HEK293 (cell line): ENCODE data around the gene S100A6.
"Not testable (repeated sequence)": the region's sequence is repeated elsewhere in the genome, so short reads cannot be mapped to it uniquely, and the experiment has no call there.

ENCODE experiments used
- CTCF ChIA-PET: fragments of 350-600 bp; formaldehyde crosslinking; extraction: SDS; loops from one replicate; lab custom pipeline; 2021; ENCODE audit warnings: antibody characterized with exemption; lab: Yijun Ruan, JAX
- POLR2A ChIA-PET: fragments of 300-600 bp; formaldehyde crosslinking; extraction: SDS; loops from one replicate; lab custom pipeline; 2020; ENCODE audit warnings: antibody characterized with exemption, inconsistent platforms; lab: Yijun Ruan, JAX
- H3K27ac ChIP-seq: fragments of 200-500 bp; sonication (Bioruptor generic); 2 replicates; pipeline ENCODE4 v1.5.1; 2014; ENCODE audit warnings: low read depth, low read length, control low read depth, inconsistent platforms; ENCODE audit errors: extremely low read depth
- H3K36me3 ChIP-seq, 2 experiments: fragments of 200-500 bp in 1 of 2; sonication (Bioruptor generic) in 1 of 2; 1 replicate in 1 of 2; 2 replicates in 1 of 2; pipeline ENCODE4 v1.5.1; 2014 to 2017; ENCODE audit warnings: inconsistent platforms in 2 of 2, low read length in 2 of 2; ENCODE audit not compliant: control insufficient read depth in 2 of 2, insufficient read depth in 1 of 2
- H3K4me1 ChIP-seq: fragments of 200-500 bp; sonication (Bioruptor generic); 2 replicates; pipeline ENCODE4 v1.5.1; 2014; ENCODE audit warnings: mild to moderate bottlenecking, low read length, inconsistent platforms; ENCODE audit not compliant: control insufficient read depth, insufficient read depth
- H3K4me3 ChIP-seq: 2 replicates; pipeline ENCODE4 v1.5.1; 2011; ENCODE audit warnings: low read depth, mild to moderate bottlenecking, control low read depth, low read length, moderate library complexity
- H3K9me3 ChIP-seq: fragments of 200-500 bp; sonication (Bioruptor generic); 2 replicates; pipeline ENCODE4 v1.5.1; 2014; ENCODE audit warnings: low read depth, low read length, inconsistent platforms; ENCODE audit not compliant: control insufficient read depth, insufficient read depth
- PRDM1 ChIP-seq: fragments of 450-650 bp; formaldehyde crosslinking; IDR thresholded peaks from 2 replicates; pipeline ENCODE4; 2016; ENCODE audit warnings: missing biosample characterization, missing genetic modification characterization
- SP7 ChIP-seq: fragments of 450-650 bp; formaldehyde crosslinking; IDR thresholded peaks from 2 replicates; pipeline ENCODE4 v1.5.1; 2016; ENCODE audit warnings: missing biosample characterization, missing genetic modification characterization
- ZBTB17 ChIP-seq: fragments of 450-650 bp; formaldehyde crosslinking; IDR thresholded peaks from 2 replicates; pipeline ENCODE4 v1.5.1; 2016; ENCODE audit warnings: missing biosample characterization, missing genetic modification characterization
- ZBTB20 ChIP-seq: fragments of 450-650 bp; formaldehyde crosslinking; IDR thresholded peaks from 2 replicates; pipeline ENCODE4 v1.5.1; 2016; ENCODE audit warnings: missing biosample characterization, missing genetic modification characterization
- ZNF366 ChIP-seq: fragments of 450-650 bp; formaldehyde crosslinking; conservative IDR thresholded peaks from 2 replicates; pipeline ENCODE4 v1.5.1; 2016; ENCODE audit warnings: missing biosample characterization, missing genetic modification characterization
- ZNF747 ChIP-seq: fragments of 450-650 bp; formaldehyde crosslinking; IDR thresholded peaks from 2 replicates; pipeline ENCODE4 v1.5.1; 2016; ENCODE audit warnings: missing biosample characterization, missing genetic modification characterization
- TF ChIP-seq, protein P1 (sequence below): fragments of 450-650 bp; formaldehyde crosslinking; IDR thresholded peaks from 2 replicates; pipeline ENCODE4 v1.5.1; 2016; ENCODE audit warnings: missing biosample characterization, missing genetic modification characterization, borderline replicate concordance
- TF ChIP-seq, protein P2 (sequence below): fragments of 450-650 bp; formaldehyde crosslinking; IDR thresholded peaks from 2 replicates; pipeline ENCODE4 v1.5.1; 2016; ENCODE audit warnings: missing biosample characterization, missing genetic modification characterization

Gene S100A6

DNA sequence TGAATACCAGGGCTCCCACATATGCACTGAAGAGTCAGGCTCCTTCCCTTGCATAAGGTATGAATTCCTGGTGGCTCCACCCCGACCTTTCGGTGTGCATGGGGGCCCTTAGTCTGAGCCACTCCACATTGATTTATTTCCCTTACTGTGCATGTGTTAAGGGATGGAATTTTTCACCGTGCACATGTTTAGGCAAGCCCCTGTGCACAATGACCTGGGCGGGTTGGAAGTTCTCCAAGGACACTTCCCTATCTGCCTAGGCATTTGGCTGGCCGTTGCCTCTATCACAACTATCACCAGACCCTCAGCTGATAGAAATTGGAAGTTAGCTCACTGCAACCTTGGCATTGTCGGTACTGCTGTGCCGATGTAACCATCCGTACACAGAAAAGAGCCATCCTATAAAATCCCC is 9.7 kb downstream of the S100A6 start (continued):
- TF ChIP-seq, protein P1, sequence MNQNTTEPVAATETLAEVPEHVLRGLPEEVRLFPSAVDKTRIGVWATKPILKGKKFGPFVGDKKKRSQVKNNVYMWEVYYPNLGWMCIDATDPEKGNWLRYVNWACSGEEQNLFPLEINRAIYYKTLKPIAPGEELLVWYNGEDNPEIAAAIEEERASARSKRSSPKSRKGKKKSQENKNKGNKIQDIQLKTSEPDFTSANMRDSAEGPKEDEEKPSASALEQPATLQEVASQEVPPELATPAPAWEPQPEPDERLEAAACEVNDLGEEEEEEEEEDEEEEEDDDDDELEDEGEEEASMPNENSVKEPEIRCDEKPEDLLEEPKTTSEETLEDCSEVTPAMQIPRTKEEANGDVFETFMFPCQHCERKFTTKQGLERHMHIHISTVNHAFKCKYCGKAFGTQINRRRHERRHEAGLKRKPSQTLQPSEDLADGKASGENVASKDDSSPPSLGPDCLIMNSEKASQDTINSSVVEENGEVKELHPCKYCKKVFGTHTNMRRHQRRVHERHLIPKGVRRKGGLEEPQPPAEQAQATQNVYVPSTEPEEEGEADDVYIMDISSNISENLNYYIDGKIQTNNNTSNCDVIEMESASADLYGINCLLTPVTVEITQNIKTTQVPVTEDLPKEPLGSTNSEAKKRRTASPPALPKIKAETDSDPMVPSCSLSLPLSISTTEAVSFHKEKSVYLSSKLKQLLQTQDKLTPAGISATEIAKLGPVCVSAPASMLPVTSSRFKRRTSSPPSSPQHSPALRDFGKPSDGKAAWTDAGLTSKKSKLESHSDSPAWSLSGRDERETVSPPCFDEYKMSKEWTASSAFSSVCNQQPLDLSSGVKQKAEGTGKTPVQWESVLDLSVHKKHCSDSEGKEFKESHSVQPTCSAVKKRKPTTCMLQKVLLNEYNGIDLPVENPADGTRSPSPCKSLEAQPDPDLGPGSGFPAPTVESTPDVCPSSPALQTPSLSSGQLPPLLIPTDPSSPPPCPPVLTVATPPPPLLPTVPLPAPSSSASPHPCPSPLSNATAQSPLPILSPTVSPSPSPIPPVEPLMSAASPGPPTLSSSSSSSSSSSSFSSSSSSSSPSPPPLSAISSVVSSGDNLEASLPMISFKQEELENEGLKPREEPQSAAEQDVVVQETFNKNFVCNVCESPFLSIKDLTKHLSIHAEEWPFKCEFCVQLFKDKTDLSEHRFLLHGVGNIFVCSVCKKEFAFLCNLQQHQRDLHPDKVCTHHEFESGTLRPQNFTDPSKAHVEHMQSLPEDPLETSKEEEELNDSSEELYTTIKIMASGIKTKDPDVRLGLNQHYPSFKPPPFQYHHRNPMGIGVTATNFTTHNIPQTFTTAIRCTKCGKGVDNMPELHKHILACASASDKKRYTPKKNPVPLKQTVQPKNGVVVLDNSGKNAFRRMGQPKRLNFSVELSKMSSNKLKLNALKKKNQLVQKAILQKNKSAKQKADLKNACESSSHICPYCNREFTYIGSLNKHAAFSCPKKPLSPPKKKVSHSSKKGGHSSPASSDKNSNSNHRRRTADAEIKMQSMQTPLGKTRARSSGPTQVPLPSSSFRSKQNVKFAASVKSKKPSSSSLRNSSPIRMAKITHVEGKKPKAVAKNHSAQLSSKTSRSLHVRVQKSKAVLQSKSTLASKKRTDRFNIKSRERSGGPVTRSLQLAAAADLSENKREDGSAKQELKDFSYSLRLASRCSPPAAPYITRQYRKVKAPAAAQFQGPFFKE (tag by site-specific recombination) = no peak
- TF ChIP-seq ZBTB17 (peak; percentile 72), ZBTB20 (peak; percentile 40), SP7 (tag by site-specific recombination) (peak; percentile 29; the same call in 1 of the 2 replicates)
- TF ChIP-seq, protein P2, sequence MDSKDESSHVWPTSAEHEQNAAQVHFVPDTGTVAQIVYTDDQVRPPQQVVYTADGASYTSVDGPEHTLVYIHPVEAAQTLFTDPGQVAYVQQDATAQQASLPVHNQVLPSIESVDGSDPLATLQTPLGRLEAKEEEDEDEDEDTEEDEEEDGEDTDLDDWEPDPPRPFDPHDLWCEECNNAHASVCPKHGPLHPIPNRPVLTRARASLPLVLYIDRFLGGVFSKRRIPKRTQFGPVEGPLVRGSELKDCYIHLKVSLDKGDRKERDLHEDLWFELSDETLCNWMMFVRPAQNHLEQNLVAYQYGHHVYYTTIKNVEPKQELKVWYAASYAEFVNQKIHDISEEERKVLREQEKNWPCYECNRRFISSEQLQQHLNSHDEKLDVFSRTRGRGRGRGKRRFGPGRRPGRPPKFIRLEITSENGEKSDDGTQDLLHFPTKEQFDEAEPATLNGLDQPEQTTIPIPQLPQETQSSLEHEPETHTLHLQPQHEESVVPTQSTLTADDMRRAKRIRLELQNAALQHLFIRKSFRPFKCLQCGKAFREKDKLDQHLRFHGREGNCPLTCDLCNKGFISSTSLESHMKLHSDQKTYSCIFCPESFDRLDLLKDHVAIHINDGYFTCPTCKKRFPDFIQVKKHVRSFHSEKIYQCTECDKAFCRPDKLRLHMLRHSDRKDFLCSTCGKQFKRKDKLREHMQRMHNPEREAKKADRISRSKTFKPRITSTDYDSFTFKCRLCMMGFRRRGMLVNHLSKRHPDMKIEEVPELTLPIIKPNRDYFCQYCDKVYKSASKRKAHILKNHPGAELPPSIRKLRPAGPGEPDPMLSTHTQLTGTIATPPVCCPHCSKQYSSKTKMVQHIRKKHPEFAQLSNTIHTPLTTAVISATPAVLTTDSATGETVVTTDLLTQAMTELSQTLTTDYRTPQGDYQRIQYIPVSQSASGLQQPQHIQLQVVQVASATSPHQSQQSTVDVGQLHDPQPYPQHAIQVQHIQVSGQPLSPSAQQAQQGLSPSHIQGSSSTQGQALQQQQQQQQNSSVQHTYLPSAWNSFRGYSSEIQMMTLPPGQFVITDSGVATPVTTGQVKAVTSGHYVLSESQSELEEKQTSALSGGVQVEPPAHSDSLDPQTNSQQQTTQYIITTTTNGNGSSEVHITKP (tag by site-specific recombination) = peak; percentile 63

DNA sequence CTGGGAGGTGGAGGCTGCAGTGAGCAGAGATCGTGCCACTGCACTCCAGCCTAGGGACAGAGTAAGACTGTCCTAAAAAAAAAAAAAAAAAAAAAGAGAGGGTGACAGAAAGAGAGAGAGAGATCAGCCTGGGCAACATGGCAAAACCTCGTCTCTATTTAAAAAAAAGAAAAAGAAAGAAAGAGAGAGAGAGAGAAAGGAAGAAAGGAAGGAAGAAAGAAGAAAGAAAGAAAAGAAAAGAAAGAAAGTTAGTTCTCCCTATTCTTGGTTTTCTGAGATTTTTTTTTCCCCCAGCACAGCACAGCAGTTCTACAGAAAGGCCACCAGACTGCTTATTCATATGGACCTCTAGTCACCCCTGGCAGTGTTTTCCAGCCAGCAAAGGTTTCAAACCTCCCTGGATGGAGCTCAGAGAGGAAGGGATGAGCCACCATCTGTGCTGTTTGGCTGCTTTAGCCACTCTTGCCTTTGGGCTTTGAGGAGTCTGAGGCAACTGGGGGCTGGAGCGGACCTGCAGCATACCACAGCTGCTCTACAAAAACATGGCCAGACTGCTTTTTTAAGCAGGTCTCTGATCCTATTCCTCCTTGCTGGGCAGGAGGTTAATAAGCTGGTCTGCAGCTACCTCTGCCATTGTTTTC is 10.6 kb downstream of the S100A6 start:
- no peaks in the 10 kb centered on the region; the same call in 1 of the 2 replicates for H3K4me1 ChIP-seq
- peak; percentile 59; the same call in 1 of the 2 replicates for TF ChIP-seq ZNF366 (tag by site-specific recombination)
- TF ChIP-seq PRDM1 (tag by site-specific recombination) = peak; percentile 90
- TF ChIP-seq ZNF747 = no peak
- H3K9me3 ChIP-seq = no peaks in the 10 kb centered on the region
- H3K27ac ChIP-seq = no peak overlapping the region
- POLR2A ChIA-PET = interaction anchor here (0.6 to 1.2 kb wide), 4 partner anchors 41 to 102 kb away, joined by 3 to 6 read pairs (median 4); partner anchors contain the start of gene S100A13
- H3K4me3 ChIP-seq = no peak overlapping the region
- CTCF ChIA-PET = interaction anchor here (0.7 to 3.2 kb wide), 8 partner anchors 9 to 102 kb away, joined by 3 to 12 read pairs (median 5); partner anchors contain the start of genes S100A13 and S100A6
- no peaks in the 10 kb centered on the region for H3K36me3 ChIP-seq

DNA sequence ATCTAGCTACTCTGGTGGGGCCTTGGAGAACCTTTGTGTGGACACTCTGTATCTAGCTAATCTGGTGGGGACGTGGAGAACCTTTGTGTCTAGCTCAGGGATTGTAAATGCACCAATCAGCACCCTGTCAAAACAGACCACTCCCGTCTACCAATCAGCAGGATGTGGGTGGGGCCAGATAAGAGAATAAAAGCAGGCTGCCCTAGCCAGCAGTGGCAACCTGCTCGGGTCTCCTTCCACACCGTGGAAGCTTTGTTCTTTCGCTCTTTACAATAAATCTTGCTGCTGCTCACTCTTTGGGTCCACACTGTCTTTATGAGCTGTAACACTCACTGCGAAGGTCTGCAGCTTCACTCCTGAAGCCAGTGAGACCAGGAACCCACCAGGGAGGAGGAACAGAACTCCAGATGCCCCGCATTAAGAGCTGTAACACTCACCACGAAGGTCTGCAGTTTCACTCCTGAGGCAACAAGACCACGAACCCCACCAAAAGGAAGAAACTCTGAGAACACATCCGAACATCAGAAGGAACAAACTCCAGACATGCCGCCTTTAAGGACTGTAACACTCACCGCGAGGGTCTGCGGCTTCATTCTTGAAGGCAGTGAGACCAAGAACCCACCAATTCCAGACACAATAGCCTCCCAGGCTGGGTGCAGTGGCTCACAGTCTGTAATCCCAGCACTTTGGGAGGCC is 13.3 kb downstream of the S100A6 start:
- not testable (repeated sequence) for H3K4me3 ChIP-seq, H3K9me3 ChIP-seq, H3K27ac ChIP-seq, H3K36me3 ChIP-seq, H3K4me1 ChIP-seq
- ChIA-PET POLR2A (interaction anchor here (1.2 kb wide), 1 partner anchor 46 kb away, joined by 5 read pairs; no protein-coding TSS in a partner anchor), CTCF (interaction anchor here (0.6 to 2.9 kb wide), 4 partner anchors 10 to 250 kb away, joined by 3 to 11 read pairs (median 3); partner anchors contain the start of genes S100A1 and S100A13)

DNA sequence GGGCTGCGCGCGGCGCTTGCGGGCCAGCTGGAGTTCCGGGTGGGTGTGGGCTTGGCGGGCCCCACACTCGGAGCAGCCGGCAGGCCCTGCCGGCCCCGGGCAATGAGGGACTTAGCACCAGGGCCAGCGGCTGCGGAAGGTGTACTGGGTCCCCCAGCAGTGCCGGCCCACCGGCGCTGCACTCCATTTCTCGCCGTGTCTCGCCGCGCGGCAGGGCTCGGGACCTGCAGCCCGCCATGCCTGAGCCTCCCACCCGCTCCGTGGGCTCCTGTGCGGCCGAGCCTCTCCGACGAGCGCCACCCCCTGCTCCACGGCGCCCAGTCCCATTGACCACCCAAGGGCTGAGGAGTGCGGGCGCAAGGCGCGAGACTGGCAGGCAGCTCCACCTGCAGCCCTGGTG is 14.0 kb downstream of the S100A6 start:
- ChIA-PET CTCF (interaction anchor here (1.7 to 2.9 kb wide), 2 partner anchors 46 to 106 kb away, joined by 6 to 11 read pairs; partner anchors contain the start of genes S100A1 and S100A13), POLR2A (interaction anchor here (1.2 to 1.5 kb wide), 2 partner anchors 112 to 468 kb away, joined by 3 to 6 read pairs; partner anchors contain the start of genes CHTOP and RPS27)
- H3K9me3 ChIP-seq, H3K4me3 ChIP-seq, H3K4me1 ChIP-seq, H3K27ac ChIP-seq, H3K36me3 ChIP-seq: not testable (repeated sequence)
